Measurements from ENCODE around the gene PRAMEF14. TPM values are rescaled to one million over a fixed set of nuclear protein-coding genes. Genes with fewer than 3 reads are reported as not detected.
"Not testable (repeated sequence)": the region's sequence is repeated elsewhere in the genome, so short reads cannot be mapped to it uniquely, and the experiment has no call there.

Gene PRAMEF14, protein sequence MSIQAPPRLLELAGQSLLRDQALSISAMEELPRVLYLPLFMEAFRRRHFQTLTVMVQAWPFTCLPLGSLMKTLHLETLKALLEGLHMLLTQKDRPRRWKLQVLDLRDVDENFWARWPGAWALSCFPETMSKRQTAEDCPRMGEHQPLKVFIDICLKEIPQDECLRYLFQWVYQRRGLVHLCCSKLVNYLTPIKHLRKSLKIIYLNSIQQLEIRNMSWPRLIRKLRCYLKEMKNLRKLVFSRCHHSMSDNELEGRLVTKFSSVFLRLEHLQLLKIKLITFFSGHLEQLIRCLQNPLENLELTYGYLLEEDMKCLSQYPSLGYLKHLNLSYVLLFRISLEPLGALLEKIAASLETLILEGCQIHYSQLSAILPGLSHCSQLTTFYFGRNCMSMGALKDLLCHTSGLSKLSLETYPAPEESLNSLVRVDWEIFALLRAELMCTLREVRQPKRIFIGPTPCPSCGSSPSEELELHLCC
- not detected for total RNA-seq

- not testable (repeated sequence) for ATAC-seq
Observed at GRCh38 chr1:13347034-13347433, at the start of gene PRAMEF14. Gene PRAMEF14, minus strand, starts transcription at chr1:13347134. Its CDS starts 1,820 bp downstream, at chr1:13345314.

DNA sequence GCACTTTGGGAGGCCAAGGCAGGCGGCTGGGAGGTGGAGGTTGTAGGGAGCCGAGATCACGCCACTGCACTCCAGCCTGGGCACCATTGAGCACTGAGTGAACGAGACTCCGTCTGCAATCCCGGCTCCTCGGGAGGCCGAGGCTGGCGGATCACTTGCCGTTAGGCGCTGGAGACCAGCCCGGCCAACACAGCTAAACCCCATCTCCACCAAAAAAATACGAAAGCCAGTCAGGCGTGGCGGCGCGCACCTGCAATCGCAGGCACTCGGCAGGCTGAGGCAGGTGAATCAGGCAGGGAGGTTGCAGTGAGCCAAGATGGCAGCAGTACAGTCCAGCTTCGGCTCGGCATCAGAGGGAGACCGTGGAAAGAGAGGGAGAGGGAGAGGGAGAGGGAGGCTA, 48.4 kb upstream of the PRAMEF14 start:
- not testable (repeated sequence) for ATAC-seq

DNA sequence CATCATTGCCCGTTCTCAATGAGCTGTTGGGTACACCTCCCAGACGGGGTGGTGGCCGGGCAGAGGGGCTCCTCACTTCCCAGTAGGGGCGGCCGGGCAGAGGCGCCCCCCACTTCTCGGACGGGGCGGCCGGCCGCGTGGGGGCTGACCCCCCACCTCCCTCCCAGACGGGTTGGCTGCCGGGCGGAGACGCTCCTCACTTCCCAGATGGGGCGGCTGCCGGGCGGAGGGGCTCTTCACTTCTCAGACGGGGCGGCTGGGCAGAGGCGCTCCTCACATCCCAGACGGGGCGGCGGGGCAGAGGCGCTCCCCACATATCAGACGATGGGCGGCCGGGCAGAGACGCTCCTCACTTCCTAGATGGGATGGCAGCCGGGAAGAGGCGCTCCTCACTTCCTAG, 47.8 kb upstream of the PRAMEF14 start:
- not testable (repeated sequence) for ATAC-seq

GRCh38 chr1:13393004-13393403, 46.1 kb upstream of the PRAMEF14 start:
- not testable (repeated sequence) for ATAC-seq

DNA sequence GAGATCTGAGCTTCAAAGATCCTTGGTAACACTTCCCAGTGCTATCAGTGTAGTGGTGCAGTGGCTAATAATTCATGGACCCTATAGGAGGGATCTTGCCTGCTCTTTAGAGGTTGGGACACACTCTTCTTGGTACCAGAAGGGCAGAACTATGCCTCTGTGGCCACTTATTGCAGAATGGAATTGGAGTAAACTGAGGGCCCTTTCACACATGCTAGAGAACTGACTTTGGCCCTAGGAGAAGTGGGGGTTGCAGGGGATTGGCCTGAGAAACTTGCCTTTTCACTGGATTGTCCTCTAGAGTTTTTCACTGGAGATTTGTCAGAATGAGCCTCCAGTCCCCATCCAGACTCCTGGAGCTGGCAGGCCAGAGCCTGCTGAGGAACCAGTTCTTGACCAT, 42.4 kb upstream of the PRAMEF14 start, which contains the start of gene PRAMEF17:
TSS of gene PRAMEF17 (plus strand) at position 301 of the 400 bp plus-strand sequence. CDS start at position 327, 26 bp downstream.
- ATAC-seq: not testable (repeated sequence)

DNA sequence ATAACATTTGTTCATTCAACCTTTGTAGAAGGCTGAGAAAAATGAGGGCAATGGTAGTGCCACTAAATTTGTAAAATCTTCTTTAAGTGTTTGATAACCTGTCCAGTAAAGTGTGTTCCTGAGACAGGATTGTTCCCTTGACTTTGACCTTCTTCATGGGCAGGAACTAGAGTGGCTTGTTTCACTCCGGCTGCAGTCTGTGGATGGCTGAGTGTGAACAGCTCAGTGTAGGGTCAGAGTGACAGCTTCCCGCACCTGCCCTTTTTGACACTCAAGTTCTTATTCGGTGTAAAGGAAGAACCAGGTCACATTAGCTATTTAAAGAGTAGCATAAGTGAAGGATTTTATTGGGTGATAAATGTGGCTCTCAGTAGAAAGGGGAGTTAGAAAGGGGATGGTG, 33.4 kb upstream of the PRAMEF14 start:
- ATAC-seq: not testable (repeated sequence)

DNA sequence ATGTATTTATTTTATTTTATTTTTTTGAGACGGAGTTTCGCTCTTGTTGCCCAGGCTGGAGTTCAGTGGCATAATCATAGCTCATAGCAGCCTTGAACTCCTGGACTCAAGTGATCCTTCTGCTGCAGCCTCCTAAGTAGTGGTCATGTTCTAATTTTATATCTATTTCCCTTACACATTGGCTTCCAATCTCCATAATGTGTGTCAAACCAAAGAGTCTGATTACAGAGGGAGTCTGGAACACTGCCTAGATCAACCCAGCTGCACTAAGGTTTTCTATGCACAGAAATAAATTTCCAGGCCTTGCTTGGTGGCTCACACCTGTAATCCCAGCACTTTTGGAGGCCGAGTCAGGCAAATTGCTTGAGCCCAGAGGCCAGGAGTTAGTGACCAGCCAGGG, 32.0 kb upstream of the PRAMEF14 start:
- ATAC-seq: not testable (repeated sequence)

DNA sequence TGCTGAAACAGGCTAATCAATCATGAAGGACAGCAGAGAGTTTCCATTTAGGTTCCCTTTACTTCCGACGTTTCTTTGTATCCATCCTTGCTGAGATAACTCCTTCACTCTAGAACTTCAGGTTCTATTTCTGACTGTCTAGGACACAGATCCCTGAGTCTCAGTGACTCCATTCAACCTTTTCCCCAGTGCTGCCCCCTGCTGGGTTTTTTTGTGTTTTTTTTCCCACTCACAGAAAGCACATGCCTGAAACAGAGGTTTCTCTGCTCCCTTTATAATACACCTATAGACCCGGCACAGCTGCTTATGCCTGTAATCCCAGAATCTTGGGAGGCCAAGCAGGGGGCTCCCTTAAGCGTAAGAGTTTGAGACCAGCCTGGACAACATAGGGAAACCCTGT, 21.6 kb upstream of the PRAMEF14 start:
- ATAC-seq: not testable (repeated sequence)

DNA sequence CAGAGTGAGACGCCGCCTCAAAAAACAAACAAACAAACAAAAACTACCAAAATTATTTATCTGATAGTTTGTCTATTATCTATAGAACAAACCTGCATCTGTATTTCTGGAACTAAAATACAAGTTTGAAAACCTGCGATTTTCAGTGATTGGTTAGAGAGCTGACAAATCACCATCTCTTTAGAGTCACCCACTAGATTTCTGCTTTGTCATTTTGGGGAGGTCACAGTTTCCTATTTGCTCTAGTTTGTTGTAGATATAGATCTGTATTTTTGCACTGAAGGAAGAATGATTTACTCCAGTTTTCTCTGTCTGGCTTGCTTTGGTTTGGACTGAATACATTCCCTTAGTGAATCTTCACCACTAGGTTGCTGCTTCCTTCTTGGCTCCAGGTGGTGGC, 19.6 kb upstream of the PRAMEF14 start:
- not testable (repeated sequence) for ATAC-seq

DNA sequence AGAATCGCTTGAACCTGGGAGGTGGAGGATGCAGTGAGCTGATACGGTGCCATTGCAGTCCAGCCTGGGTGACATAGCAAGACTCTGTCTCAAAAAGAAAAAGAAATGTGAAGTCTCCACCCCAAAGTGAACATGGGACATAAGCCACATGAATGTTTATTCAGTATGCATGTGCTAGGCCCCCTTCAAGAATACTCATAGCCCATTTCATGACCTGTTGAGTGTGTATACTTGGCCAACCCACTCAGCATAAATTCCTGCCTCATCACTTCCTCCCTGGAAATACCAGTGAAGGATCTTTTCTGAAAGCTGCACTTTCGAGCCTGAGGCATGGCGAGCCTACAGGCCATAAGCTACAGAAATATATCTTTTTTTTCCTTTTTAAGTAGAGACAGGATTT, 18.0 kb upstream of the PRAMEF14 start:
- not testable (repeated sequence) for ATAC-seq

DNA sequence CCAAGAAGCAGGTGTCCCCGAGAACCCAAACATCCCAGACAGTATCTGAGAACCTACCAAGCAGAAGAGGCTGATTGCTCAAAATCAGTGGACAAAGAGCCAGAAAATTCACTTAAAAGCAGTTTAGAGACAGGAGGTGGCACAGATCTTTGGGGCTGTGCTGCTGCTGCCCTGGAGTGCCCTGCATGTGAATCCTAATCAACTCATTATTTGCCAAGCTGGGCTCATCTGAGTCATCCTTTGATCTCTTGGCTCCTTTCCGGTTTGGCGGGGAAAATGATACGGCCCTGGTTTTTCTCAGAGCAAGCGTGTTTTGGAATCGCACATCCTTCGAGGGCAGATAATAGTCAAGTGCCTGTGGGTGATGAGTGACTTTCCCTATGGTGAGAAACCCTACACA, 15.4 kb upstream of the PRAMEF14 start:
- not testable (repeated sequence) for ATAC-seq

GRCh38 chr1:13356774-13357173, 9.8 kb upstream of the PRAMEF14 start:
- not testable (repeated sequence) for ATAC-seq

GRCh38 chr1:13354475-13354874, 7.5 kb upstream of the PRAMEF14 start:
- ATAC-seq: not testable (repeated sequence)

- ATAC-seq: not testable (repeated sequence)
Observed at GRCh38 chr1:13353476-13353875, 6.5 kb upstream of the PRAMEF14 start.

GRCh38 chr1:13342496-13342895, 4.4 kb downstream of the PRAMEF14 start:
- ATAC-seq: not testable (repeated sequence)

DNA sequence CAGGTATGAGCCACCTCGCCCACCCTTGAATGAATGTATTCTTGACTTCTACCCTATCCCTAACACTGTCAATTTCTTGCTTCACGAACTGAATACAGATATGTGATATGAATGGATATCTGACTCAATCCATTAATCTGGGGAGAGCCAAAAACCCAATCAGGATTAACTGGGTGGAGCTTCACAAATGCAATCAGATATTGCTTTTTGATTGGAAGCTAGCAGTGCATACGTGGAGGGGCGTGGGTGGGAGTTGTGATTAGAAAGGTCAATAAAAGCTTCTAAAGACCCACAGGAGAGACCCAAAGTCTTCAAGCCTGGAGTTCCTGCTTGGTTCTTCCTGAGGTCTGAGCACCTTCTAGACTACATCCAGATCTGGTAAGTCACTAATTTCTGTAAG, 31.7 kb downstream of the PRAMEF14 start, which contains the start of gene PRAMEF15:
TSS of gene PRAMEF15 (plus strand) at position 301 of the 400 bp plus-strand sequence. CDS start 2,827 bp downstream, outside the sequence.
- ATAC-seq: not testable (repeated sequence)

DNA sequence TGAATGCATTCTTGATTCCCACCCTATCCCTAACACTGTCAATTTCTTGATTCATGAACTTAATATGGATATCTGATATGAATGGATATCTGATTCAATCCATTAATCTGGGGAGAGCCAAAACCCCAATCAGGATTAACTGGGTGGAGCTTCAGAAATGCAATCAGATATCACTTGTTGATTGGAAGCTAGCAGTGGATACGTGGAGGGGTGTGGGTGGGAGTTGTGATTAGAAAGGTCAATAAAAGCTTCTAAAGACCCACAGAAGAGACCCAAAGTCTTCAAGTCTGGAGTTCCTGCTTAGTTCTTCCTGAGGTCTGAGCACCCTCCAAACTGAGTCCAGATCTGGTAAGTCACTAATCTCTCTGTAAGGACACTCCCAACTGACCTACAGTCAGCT, 43.7 kb downstream of the PRAMEF14 start, which contains the start of gene PRAMEF33:
TSS of gene PRAMEF33 (plus strand) at position 301 of the 400 bp plus-strand sequence. CDS start 2,416 bp downstream, outside the sequence.
- ATAC-seq: not testable (repeated sequence)

GRCh38 chr1:13302197-13302596, 44.7 kb downstream of the PRAMEF14 start:
- ATAC-seq: not testable (repeated sequence)

DNA sequence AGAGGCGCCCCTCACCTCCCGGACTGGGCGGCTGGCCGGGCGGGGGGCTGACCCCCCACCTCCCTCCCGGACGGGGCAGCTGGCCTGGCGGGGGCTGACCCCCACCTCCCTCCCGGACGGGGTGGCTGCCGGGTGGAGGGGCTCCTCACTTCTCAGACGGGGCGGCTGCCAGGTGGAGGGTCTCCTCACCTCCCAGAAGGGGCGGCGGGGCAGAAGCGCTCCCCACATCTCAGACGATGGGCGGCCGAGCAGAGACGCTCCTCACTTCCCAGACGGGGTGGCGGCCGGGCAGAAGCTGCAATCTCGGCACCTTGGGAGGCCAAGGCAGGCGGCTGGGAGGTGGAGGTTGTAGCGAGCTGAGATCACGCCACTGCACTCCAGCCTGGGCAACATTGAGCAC, 48.2 kb downstream of the PRAMEF14 start:
- not testable (repeated sequence) for ATAC-seq

- peak; percentile 93 for ATAC-seq
Observed at GRCh38 chr1:13297216-13297931, 49.6 kb downstream of the PRAMEF14 start.
